NCI-H2171 (cell line): ENCODE data around the gene RNF10.
"Not testable (repeated sequence)": the region's sequence is repeated elsewhere in the genome, so short reads cannot be mapped to it uniquely, and the experiment has no call there.

ENCODE experiments used
- DNase-seq: peaks from one replicate; lab custom pipeline; 2025; lab: John Stamatoyannopoulos, UW

The RNF10 gene

GRCh38 chr12:120580787-120581723, 46.9 kb downstream of the RNF10 start, which contains the start of gene POP5:
POP5 (minus strand) TSS chr12:120581402; CDS start chr12:120581362, 40 bp downstream.
- DNase-seq: peak; percentile 97

- no peak for DNase-seq
Observed at GRCh38 chr12:120581998-120582397, 47.8 kb downstream of the RNF10 start.

DNA sequence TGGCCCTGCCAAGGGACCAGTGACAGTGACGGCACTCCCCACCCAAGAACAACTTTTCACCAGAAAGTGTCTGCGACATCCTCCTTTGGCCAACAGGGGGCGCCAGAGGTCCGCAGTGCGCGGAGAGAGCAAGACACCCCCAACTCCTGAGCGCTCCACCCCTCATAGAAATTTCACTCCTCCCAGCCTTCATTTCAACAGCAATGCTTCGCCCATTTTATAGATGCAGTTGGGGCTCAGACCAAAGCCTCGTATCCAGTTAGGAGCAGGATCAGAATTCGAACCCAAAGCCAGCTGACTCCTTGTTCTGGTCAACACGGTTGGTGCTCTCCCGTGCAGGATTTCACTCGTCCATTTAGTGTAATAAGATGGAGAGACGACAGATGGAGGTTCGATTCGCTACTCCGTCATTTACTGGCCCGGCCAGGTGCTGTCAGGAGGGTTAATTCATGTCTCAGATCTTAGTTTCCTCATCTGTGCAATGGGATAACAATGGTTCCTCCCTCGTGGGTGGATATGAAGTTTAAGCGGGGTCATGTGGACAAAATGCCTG, 49.4 kb downstream of the RNF10 start:
- peak; percentile 64 for DNase-seq

DNA sequence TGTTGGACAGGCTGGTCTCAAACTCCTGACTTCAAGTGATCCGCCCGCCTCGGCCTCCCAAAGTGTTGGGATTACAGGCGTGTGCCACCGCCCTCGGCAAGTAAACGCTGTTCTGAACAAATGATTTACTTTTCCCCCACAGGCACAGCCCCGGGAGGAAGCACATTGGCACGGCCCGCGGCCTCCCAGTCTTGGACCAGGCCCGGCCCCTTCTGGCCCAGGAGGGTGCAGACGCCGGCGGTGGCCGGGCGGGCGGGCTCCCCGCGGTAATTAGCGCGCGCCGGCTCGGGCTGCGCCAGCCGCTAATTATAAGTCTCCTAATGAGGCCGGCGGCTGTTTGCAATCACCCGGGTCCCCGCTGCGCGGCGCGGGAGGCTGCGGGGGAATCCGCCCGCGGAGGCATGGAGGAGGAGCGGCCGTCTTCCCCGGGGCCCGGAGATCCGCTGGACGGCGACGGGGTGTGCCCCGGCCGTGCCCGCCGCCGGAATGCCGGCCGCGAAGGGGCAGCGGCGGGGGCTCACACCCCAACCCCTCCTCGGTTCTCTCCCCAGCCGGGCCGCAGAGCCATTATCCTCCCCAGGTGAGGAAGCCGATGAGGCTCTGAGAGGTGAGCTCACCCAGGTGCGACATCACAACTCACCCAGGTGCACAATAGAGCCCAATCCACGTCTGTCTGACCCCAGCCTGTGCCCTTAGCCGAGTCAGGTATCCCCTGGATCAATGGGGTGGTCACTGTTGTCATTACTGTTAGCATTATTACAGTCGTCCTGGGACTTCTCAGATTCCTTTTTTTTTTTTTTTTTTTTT, 50.4 kb downstream of the RNF10 start:
- peak; percentile 43 for DNase-seq

GRCh38 chr12:120586206-120586605, 52.0 kb downstream of the RNF10 start:
- no peak for DNase-seq

DNA sequence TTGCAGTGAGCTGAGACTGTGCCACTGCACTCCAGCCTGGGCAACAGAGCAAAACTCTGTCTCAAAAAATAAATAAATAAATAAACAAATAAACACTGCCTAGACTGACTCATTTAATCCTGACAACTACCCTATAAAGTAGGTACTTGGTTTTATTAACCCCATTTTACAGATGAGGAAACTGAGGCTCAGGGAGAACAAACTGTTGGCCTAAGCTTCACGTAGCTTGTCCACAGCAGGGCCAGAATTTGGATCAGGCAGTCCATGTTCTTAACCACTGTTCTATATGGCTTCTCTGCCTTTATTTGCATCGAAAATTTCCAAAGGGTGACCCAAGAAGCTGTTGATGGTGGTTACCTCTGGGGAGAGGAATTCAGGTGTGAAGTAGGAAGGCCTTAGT, 52.7 kb downstream of the RNF10 start:
- no peak for DNase-seq

- DNase-seq: no peak
Observed at GRCh38 chr12:120588371-120588770, 54.2 kb downstream of the RNF10 start.

GRCh38 chr12:120588948-120589930, 55.1 kb downstream of the RNF10 start:
- no peak for DNase-seq

DNA sequence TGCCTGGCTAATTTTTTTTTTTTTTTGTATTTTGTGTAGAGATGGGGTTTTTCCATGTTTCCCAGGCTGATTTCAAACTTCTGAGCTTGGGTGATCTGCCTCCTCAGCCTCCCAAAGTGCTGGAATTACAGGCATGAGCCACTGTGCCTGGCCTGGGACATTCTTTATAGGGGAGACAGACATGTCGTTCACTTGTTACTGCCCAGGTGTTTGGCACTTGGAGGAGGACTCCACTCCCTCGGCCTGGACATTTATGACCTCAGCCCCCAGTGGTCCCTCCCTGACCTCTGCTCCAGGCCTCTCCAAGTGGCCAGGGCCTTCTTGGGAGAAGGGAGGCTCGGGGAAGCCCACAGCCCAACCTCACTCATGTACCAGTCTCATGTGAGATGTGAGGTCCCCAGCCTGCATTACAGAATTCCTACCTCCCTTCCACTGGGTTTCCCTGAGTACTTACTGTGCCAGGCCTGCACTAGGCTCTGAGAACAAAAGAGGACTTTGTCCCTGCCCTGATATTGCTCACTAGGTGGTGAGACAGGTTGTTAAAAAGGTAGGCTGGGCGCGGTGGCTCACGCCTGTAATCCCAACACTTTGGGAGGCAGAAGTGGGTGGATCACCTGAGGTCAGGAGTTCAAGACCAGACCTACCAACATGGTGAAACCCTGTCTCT, 56.7 kb downstream of the RNF10 start:
- DNase-seq: no peak

- no peak for DNase-seq
Observed at GRCh38 chr12:120592121-120593049, 58.2 kb downstream of the RNF10 start.

- no peak for DNase-seq
Observed at GRCh38 chr12:120596901-120597300, 62.7 kb downstream of the RNF10 start.

- no peak for DNase-seq
Observed at GRCh38 chr12:120597861-120598260, 63.7 kb downstream of the RNF10 start.

- DNase-seq: no peak
Observed at GRCh38 chr12:120598674-120599463, 64.7 kb downstream of the RNF10 start.

DNA sequence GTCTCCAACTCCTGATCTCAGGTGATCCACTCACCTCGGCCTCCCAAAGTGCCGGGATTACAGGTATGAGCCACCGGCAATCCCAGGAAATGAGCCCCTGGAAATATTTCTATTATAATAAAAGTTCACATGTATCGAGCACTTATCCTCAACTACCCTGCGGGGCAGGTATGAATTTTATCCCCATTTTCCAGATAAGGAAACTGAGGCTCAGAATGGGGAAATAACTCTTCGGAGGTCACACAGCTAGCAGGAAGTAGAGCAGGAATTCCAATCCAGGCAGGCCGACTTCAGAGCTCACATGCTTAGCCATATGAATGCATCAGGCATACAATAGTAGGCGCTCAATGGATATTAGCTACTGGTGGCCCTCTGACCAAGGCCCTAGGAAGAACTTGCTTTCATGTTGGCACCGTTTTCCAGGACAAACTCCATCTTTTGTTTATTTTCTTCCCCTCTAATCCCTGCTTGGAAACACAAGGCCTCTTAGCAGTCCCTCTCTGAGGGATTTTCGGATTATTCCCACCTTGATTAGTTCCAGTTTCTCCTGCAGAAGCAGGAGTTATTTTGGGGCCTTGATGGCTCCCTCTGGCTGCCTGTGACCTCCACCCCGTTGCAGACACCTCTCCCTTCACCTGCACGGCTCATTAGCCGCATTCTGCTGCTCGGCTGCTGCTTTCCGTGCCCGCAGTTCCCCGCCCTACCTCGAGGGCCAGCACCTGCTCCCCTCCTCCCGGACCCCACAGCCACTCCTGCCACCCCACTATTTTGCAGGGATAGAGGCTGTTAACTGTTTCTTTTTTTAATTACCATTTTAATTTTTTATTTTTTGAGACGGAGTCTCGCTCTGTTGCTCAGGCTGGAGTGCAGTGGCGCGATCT, 65.8 kb downstream of the RNF10 start:
- DNase-seq: peak; percentile 43

- not testable (repeated sequence) for DNase-seq
Observed at GRCh38 chr12:120602416-120602815, 68.3 kb downstream of the RNF10 start.

DNA sequence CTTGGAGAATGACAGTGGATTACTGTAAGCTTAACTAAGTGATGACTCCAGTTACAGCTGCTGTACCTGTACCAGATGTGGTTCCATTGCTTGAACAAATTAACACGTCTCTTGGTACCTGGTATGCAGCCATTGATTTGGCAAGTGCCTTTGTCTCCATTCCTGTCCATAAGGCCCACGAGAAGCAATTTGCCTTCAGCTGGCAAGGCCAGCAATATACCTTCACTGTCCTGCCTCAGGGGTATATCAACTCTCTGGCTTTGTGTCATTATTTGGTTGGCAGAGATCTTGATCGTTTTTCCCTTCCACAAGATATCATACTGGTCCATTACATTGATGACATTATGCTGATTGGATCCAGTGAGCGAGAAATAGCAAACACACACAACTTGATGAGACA, 76.4 kb downstream of the RNF10 start:
- DNase-seq: no peak

DNA sequence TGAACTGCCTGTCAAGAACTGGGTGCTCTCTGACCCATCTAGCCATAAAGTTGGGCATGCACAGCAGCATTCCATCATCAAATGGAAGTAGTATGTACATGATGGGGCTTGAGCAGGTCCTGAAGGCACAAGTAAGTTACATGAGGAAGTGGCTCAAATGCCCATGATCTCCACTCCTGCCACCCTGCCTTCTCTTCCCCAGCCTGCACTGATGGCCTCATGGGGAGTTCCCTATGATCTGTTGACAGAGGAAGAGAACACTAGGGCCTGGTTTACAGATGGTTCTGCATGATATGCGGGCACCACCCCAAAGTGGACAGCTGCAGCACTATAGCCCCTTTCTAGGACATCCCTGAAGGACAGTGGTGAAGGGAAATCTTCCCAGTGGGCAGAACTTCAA, 77.4 kb downstream of the RNF10 start:
- DNase-seq: not testable (repeated sequence)

- no peak for DNase-seq
Observed at GRCh38 chr12:120614848-120615247, 80.7 kb downstream of the RNF10 start.
